Endothelial cell of umbilical vein (primary cell): ENCODE measurements around the gene ADCY7. TPM values are rescaled to one million over a fixed set of nuclear protein-coding genes. Genes with fewer than 3 reads are reported as not detected.

Experiments used
- BruUV-seq: library from RNA; stranded (reverse); fragments of 400-500 nt; replicated peaks from 2 replicates; lab custom pipeline; 2021; lab: Mats Ljungman, UMichigan
- CTCF ChIA-PET: fragments of 300-600, 350-600 bp; sonication (Branson Sonifier 250); formaldehyde crosslinking; loops from one replicate; lab custom pipeline; 2021; ENCODE audit warnings: antibody characterized with exemption, inconsistent platforms; lab: Charles Lee
- POLR2A ChIA-PET: fragments of 300-600, 350-600 bp; sonication (Branson Sonifier 250); formaldehyde crosslinking; loops from one replicate; lab custom pipeline; 2021; ENCODE audit warnings: antibody characterized with exemption, inconsistent platforms; lab: Charles Lee
- DNase-seq: peaks from one replicate; pipeline ENCODE4 v3.0.0-alpha.2; 2011; ENCODE audit warnings: low read depth, low spot score
- FAIRE-seq: peaks from 2 replicates; lab custom pipeline; 2011; peaks lifted over from hg19 to GRCh38; lab: Jason Lieb, UNC
- H2AFZ ChIP-seq: 2 replicates; pipeline ENCODE4 v1.6.0; 2012; ENCODE audit warnings: low read depth, low read length, control low read depth, inconsistent platforms
- H3K27ac ChIP-seq: 2 replicates; pipeline ENCODE4 v1.5.1; 2011; ENCODE audit warnings: low read depth, mild to moderate bottlenecking, control low read depth, low read length, moderate library complexity; ENCODE audit not compliant: insufficient read depth
- H3K27me3 ChIP-seq, 2 experiments: 2 replicates each; pipeline versions ENCODE4 v1.6.0 to v1.6.1; 2011; ENCODE audit warnings: low read length in 2 of 2, mixed read lengths in 1 of 2; ENCODE audit not compliant: control insufficient read depth in 2 of 2, insufficient read depth in 2 of 2
- H3K36me3 ChIP-seq, 2 experiments: 2 replicates in 1 of 2; 3 replicates in 1 of 2; pipeline ENCODE4 v1.5.1; 2011; ENCODE audit warnings: low read length in 2 of 2, mild to moderate bottlenecking in 1 of 2, moderate library complexity in 1 of 2; ENCODE audit not compliant: control insufficient read depth in 2 of 2, insufficient read depth in 2 of 2; ENCODE audit errors: extremely low read depth in 1 of 2
- H3K4me1 ChIP-seq: 3 replicates; pipeline ENCODE4 v1.5.1; 2011; ENCODE audit warnings: mild to moderate bottlenecking, low read length; ENCODE audit not compliant: control insufficient read depth, insufficient read depth; ENCODE audit errors: extremely low read depth
- H3K4me2 ChIP-seq: 2 replicates; pipeline ENCODE4 v1.6.1; 2011; ENCODE audit warnings: low read length, control low read depth, mixed read lengths; ENCODE audit not compliant: insufficient read depth
- H3K4me3 ChIP-seq, 3 experiments: fragments of 200-600 bp in 1 of 3; sonication (generic), shearing (Covaris generic) in 1 of 3; replicated peaks in 1 of 3; 2 replicates each; pipeline ENCODE4 v1.5.1; 2011 to 2016; ENCODE audit warnings: control low read depth in 3 of 3, low read length in 3 of 3, mild to moderate bottlenecking in 2 of 3, inconsistent platforms in 1 of 3, low read depth in 1 of 3, moderate library complexity in 1 of 3; ENCODE audit not compliant: insufficient read depth in 1 of 3
- H3K79me2 ChIP-seq: 2 replicates; pipeline ENCODE4 v1.6.0; 2012; ENCODE audit warnings: low read length, inconsistent platforms; ENCODE audit not compliant: control insufficient read depth, insufficient read depth
- H3K9ac ChIP-seq: replicated peaks from 2 replicates; pipeline ENCODE3; 2011; ENCODE audit warnings: low read length, control low read depth; ENCODE audit not compliant: insufficient read depth; ENCODE audit errors: extremely low read depth
- H3K9me1 ChIP-seq: replicated peaks from 3 replicates; pipeline ENCODE4 v1.6.0; 2011; ENCODE audit warnings: mild to moderate bottlenecking, low read length; ENCODE audit not compliant: control insufficient read depth, insufficient read depth; ENCODE audit errors: extremely low read depth
- H3K9me3 ChIP-seq: replicated peaks from 2 replicates; pipeline ENCODE4 v1.5.1; 2012; ENCODE audit warnings: low read length, inconsistent platforms; ENCODE audit not compliant: control insufficient read depth, insufficient read depth
- H4K20me1 ChIP-seq: replicated peaks from 2 replicates; pipeline ENCODE3; 2011; ENCODE audit warnings: mild to moderate bottlenecking, low read length; ENCODE audit not compliant: control insufficient read depth, insufficient read depth; ENCODE audit errors: extremely low read depth
- EZH2 ChIP-seq: IDR thresholded peaks from 2 replicates; pipeline ENCODE4 v1.6.1; 2012; ENCODE audit warnings: borderline replicate concordance, low read depth, mild to moderate bottlenecking, moderate library complexity, low read length, inconsistent platforms; ENCODE audit not compliant: severe bottlenecking
- FOS ChIP-seq: IDR thresholded peaks from 2 replicates; pipeline ENCODE4 v1.6.1; 2011; ENCODE audit warnings: mild to moderate bottlenecking, low read length, moderate library complexity, borderline replicate concordance; ENCODE audit not compliant: insufficient read depth
- GATA2 ChIP-seq: IDR thresholded peaks from 2 replicates; pipeline ENCODE4 v1.7.0; 2011; ENCODE audit warnings: low read depth, mild to moderate bottlenecking, moderate library complexity, mixed read lengths, low read length; ENCODE audit not compliant: insufficient read length, insufficient read depth
- JUN ChIP-seq: IDR thresholded peaks from 2 replicates; pipeline ENCODE4 v1.6.1; 2011; ENCODE audit warnings: borderline replicate concordance, low read depth; ENCODE audit not compliant: insufficient read length, insufficient read depth
- MYC ChIP-seq: IDR thresholded peaks from one replicate; pipeline ENCODE4 v1.6.1; 2011; ENCODE audit warnings: mild to moderate bottlenecking, low read depth, low read length
- POLR2A ChIP-seq: IDR thresholded peaks from 2 replicates; pipeline ENCODE4 v1.6.1; 2012; ENCODE audit warnings: low read depth, mild to moderate bottlenecking, control low read depth, low read length
- POLR2AphosphoS5 ChIP-seq: IDR thresholded peaks from 2 replicates; pipeline ENCODE4 v1.6.1; 2012; ENCODE audit warnings: low read depth, mild to moderate bottlenecking, control low read depth, low read length, moderate library complexity; ENCODE audit not compliant: insufficient read depth
- dilution Hi-C: fragments of 300-500 bp; cut with MboI; formaldehyde crosslinking; loops from one replicate; pipeline ENCODE4 v1.15.0; 2019; ENCODE audit warnings: low sequenced_read_pairs; ENCODE audit not compliant: extremely low pct_ligation_motif_present
- intact Hi-C: fragments of 100-400 bp; cut with micrococcal nuclease; formaldehyde crosslinking; loops from one replicate; pipeline ENCODE4 v1.10.0; 2022
- polyA plus RNA-seq, 4 experiments: library from polyadenylated mRNA; depleted of rRNA in 3 of 4; stranded (reverse) in 3 of 4; unstranded in 1 of 4; fragments of >200 nt; gene quantifications; 2 replicates each; pipeline versions ENCODE4 v1.2.1 to v1.2.3, GENCODE V29; 2011 to 2012; ENCODE audit warnings: missing spikeins in 1 of 4
- total RNA-seq: library from RNA; stranded (reverse); gene quantifications from 2 replicates; pipeline ENCODE4 v1.2.3, GENCODE V29; 2021
- TF ChIP-seq, protein P1 (sequence below): IDR thresholded peaks from 2 replicates; pipeline ENCODE4 v1.6.1; 2011; ENCODE audit not compliant: insufficient read depth, insufficient read length
- TF ChIP-seq, protein P2 (sequence below), 2 donors: IDR thresholded peaks; 1 replicate in 1 of 2; 2 replicates in 1 of 2; pipeline ENCODE4 v1.5.1; 2011; ENCODE audit warnings: low read length in 2 of 2, mild to moderate bottlenecking in 2 of 2, moderate library complexity in 2 of 2, control low read depth in 1 of 2, inconsistent platforms in 1 of 2, low read depth in 1 of 2; ENCODE audit not compliant: insufficient read depth in 1 of 2; ENCODE audit errors: extremely low read depth in 1 of 2

The ADCY7 gene
- total and polyA plus RNA-seq, 2 donors (not counting 3 experiments of a cell fraction or from before 2014, with no cell fraction given): 3.5 to 9.3 TPM

DNA sequence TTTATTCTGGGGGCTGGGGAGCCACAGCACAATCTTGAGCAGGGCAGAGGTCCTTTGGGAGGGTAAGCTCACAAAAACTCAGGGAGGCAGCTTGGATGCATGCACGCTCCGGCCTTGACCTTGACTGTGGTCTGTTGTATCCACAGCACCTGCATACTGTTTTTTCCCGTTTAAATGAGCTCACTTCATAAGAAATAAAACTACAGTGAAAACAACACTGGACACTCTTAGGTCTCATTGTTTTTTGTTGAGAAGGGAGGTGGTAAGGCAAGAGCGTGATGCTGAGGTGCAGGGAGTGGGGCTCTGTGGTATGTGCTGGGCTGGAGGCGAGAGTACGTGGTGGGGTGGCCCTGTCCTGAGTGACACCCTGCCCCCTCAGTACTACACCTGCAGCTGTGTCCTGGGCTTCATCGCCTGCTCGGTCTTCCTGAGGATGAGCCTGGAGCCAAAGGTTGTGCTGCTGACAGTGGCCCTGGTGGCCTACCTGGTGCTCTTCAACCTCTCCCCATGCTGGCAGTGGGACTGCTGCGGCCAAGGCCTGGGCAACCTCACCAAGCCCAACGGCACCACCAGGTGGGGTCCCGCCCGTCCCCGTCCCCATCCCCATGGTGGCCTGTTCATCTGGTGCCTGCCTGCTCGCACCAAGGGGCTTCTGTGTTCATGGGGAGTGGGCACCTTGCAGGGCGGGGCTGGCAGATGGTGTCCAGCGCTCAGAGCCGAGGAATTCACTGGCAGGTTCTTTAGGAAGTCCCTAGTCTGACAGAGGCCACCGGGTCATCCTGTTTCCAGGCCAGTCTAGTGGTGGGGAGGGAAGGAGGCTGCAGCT, 44.2 kb downstream of the ADCY7 start:
- ChIA-PET POLR2A (no interaction called here), CTCF (interaction anchor here (1.1 kb wide), 1 partner anchor 44 kb away, joined by 4 read pairs; no protein-coding TSS in a partner anchor)
- Histone ChIP-seq H3K36me3 (peaks cover 3 to 4% of the 10 kb centered on the region in 2 experiments), H3K79me2 (no peaks in the 10 kb centered on the region), H3K9ac (no peak overlapping the region), H4K20me1 (no peaks in the 10 kb centered on the region), H3K9me1 (no peaks in the 10 kb centered on the region), H2AFZ (no peak overlapping the region), H3K4me2 (no peak overlapping the region), H3K9me3 (no peaks in the 10 kb centered on the region), H3K4me3 (no peak overlapping the region), H3K27ac (no peak overlapping the region), H3K27me3 (no peaks in the 10 kb centered on the region), H3K4me1 (peaks cover 12% of the 10 kb centered on the region)
- intact Hi-C loops (no loop called here), dilution Hi-C loops (no loop called here)
- no TSS peak for BruUV-seq
- FAIRE-seq (no peak), DNase-seq (no peak)
- TF ChIP-seq, protein P1, sequence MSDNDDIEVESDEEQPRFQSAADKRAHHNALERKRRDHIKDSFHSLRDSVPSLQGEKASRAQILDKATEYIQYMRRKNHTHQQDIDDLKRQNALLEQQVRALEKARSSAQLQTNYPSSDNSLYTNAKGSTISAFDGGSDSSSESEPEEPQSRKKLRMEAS: no peak
- TF ChIP-seq FOS (no peak), JUN (no peak), POLR2AphosphoS5 (no peak), MYC (no peak), POLR2A (no peak), GATA2 (no peak), EZH2 (no peak)
- TF ChIP-seq, protein P2, sequence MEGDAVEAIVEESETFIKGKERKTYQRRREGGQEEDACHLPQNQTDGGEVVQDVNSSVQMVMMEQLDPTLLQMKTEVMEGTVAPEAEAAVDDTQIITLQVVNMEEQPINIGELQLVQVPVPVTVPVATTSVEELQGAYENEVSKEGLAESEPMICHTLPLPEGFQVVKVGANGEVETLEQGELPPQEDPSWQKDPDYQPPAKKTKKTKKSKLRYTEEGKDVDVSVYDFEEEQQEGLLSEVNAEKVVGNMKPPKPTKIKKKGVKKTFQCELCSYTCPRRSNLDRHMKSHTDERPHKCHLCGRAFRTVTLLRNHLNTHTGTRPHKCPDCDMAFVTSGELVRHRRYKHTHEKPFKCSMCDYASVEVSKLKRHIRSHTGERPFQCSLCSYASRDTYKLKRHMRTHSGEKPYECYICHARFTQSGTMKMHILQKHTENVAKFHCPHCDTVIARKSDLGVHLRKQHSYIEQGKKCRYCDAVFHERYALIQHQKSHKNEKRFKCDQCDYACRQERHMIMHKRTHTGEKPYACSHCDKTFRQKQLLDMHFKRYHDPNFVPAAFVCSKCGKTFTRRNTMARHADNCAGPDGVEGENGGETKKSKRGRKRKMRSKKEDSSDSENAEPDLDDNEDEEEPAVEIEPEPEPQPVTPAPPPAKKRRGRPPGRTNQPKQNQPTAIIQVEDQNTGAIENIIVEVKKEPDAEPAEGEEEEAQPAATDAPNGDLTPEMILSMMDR (IDR thresholded peaks at IDR 0.05; ENCODE audit: extremely low read depth in 1 of 2, insufficient read depth in 1 of 2, low read depth in 1 of 2, low read length in 2 of 2): no peak
